Smooth muscle cell (in vitro differentiated cells): ENCODE measurements around the gene SAFB. TPM values are rescaled to one million over a fixed set of nuclear protein-coding genes. Genes with fewer than 3 reads are reported as not detected.

Experiments used
- DNase-seq: peaks from one replicate; lab custom pipeline; 2025; ENCODE audit not compliant: unreplicated experiment; lab: John Stamatoyannopoulos, UW
- H2AFZ ChIP-seq: fragments of 200-600 bp; sonication (generic); 2 replicates; pipeline ENCODE4 v1.6.0; 2016; ENCODE audit warnings: antibody characterized with exemption, low read depth, mild to moderate bottlenecking
- H3F3A ChIP-seq: fragments of 200-600 bp; sonication (generic); 2 replicates; pipeline ENCODE4 v1.6.0; 2017; ENCODE audit warnings: antibody characterized with exemption, low read depth
- H3K27ac ChIP-seq: fragments of 200-600 bp; sonication (generic); 2 replicates; pipeline ENCODE4 v1.5.1; 2016; ENCODE audit warnings: low read depth, mild to moderate bottlenecking
- H3K27me3 ChIP-seq: fragments of 200-600 bp; sonication (generic); 2 replicates; pipeline ENCODE4 v1.6.1; 2016; ENCODE audit warnings: low read depth, mild to moderate bottlenecking
- H3K36me3 ChIP-seq: fragments of 200-600 bp; sonication (generic); 2 replicates; pipeline ENCODE4 v1.5.1; 2016; ENCODE audit warnings: low read depth
- H3K4me1 ChIP-seq: fragments of 200-600 bp; sonication (generic); 2 replicates; pipeline ENCODE4 v1.5.1; 2016; ENCODE audit warnings: low read depth
- H3K4me2 ChIP-seq: fragments of 200-600 bp; sonication (generic); 2 replicates; pipeline ENCODE4 v1.6.0; 2016; ENCODE audit warnings: mild to moderate bottlenecking
- H3K4me3 ChIP-seq: fragments of 200-600 bp; sonication (generic); 2 replicates; pipeline ENCODE4 v1.5.1; 2016; ENCODE audit warnings: mild to moderate bottlenecking
- H3K79me2 ChIP-seq: fragments of 200-600 bp; sonication (generic); 2 replicates; pipeline ENCODE4 v1.6.0; 2016; ENCODE audit warnings: low read depth, mild to moderate bottlenecking
- H3K9ac ChIP-seq: fragments of 200-600 bp; sonication (generic); 2 replicates; pipeline ENCODE4 v1.6.0; 2016; ENCODE audit warnings: low read depth
- H3K9me3 ChIP-seq: fragments of 200-600 bp; sonication (generic); replicated peaks from 2 replicates; pipeline ENCODE4 v1.5.1; 2016; ENCODE audit warnings: low read depth
- H4K20me1 ChIP-seq: fragments of 200-600 bp; sonication (generic); 2 replicates; pipeline ENCODE4 v1.6.0; 2016; ENCODE audit warnings: low read depth
- WGBS: methylation state at CpG from one replicate; pipeline ENCODE4 v1.1.7; 2016; ENCODE audit warnings: low lambda C conversion rate; 5-methylcytosine and 5-hydroxymethylcytosine counted together
- polyA plus RNA-seq: library from polyadenylated mRNA; unstranded; fragments of >200 nt; fragmentation: Nextera tagmentation; extraction: Ambion mirVana; gene quantifications from 2 replicates; pipeline ENCODE4 v1.2.1, GENCODE V29; 2016
- total RNA-seq: library from RNA; depleted of rRNA; stranded (reverse); fragments of >200 nt; gene quantifications from 2 replicates; pipeline ENCODE4 v1.2.3, GENCODE V29; 2014
- TF ChIP-seq, protein P1 (sequence below): fragments of 200-600 bp; sonication (generic); IDR thresholded peaks from 2 replicates; pipeline ENCODE4 v1.5.1; 2017; ENCODE audit warnings: borderline replicate concordance, mild to moderate bottlenecking, antibody characterized with exemption; ENCODE audit not compliant: insufficient read depth, poor library complexity, severe bottlenecking

Gene SAFB
- total and polyA plus RNA-seq, 2 experiments from 2014 or later, result 22.8 to 74.3 TPM

DNA sequence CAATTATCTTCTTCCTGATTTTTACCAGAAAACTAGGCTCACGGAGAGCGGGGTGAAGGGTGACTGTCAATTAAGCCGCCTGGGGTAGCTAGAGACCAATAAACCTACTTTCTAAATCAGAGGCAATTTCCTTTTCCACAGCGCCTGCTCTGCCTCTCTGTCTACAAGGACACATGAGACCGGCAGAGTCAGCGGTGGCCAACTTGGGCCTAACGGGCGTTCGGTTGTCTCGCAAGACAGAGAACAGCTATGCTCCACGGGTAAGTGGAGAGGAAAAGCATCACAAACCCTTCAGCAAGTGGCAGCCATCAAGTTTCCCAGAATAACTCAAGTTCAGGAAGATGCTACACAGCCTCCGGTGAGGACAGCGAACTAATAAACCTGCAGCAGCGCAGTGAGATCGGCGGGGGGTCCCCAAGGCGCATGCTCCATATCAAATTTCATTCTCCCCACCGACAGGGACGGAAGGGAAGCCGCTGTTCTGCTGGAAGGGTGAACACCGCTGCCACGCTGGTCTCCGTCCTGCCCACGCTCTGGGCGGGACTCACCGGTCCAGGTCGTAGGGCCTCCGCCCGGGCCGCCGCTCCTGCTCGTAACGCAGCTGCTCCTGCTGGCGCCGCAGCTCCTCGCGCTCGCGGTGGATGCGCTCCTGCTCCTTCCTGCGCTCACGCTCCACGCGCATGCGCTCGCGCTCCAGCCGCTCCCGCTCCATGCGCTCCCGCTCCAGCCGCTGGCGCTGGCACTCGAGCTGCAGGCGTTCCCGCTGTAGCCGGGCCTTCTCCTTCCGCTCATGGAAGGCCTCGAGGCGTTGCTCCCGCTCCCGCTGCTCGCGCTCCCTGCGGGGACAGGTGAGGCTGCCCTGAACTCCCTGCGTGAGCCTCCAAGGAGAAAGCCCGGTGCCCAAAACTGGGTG is 29.3 kb upstream of the SAFB start:
- Histone ChIP-seq H3K9me3 (no peaks in the 10 kb centered on the region), H4K20me1 (peaks cover 7% of the 10 kb centered on the region), H3K36me3 (peaks cover 17% of the 10 kb centered on the region), H3K4me2 (no peak overlapping the region), H3K79me2 (no peaks in the 10 kb centered on the region), H3K4me1 (no peaks in the 10 kb centered on the region), H3K4me3 (no peak overlapping the region), H3K9ac (no peak overlapping the region), H3K27me3 (no peaks in the 10 kb centered on the region), H3K27ac (no peak overlapping the region), H2AFZ (no peak overlapping the region), H3F3A (no peaks in the 10 kb centered on the region)
- WGBS, result 98% methylated on average over 66 of the region's 67 CpGs
- no peak for DNase-seq
- TF ChIP-seq, protein P1, sequence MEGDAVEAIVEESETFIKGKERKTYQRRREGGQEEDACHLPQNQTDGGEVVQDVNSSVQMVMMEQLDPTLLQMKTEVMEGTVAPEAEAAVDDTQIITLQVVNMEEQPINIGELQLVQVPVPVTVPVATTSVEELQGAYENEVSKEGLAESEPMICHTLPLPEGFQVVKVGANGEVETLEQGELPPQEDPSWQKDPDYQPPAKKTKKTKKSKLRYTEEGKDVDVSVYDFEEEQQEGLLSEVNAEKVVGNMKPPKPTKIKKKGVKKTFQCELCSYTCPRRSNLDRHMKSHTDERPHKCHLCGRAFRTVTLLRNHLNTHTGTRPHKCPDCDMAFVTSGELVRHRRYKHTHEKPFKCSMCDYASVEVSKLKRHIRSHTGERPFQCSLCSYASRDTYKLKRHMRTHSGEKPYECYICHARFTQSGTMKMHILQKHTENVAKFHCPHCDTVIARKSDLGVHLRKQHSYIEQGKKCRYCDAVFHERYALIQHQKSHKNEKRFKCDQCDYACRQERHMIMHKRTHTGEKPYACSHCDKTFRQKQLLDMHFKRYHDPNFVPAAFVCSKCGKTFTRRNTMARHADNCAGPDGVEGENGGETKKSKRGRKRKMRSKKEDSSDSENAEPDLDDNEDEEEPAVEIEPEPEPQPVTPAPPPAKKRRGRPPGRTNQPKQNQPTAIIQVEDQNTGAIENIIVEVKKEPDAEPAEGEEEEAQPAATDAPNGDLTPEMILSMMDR, result no peak

DNA sequence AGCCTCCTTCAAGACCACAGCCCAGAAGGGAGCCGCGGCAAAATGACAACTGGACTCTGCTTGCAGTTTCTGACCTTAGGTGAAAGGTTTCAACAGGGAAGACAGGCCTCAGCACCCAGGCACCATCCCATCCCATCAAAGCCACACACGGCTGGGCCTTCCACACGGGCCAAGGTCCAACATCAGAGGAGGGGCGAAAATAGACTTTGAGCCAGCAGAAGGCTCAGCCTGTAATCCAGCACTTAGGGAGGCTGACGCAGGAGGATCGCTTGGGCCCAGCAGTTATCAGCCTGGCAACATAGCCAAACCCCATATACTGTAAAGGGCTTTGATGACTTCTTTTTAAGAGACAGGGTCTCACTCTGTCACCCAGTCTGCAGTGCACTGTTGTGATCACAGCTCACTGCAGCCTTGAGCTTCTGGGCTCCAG is 28.3 kb upstream of the SAFB start:
- TF ChIP-seq, protein P1, result no peak
- peaks cover 20% of the 10 kb centered on the region for H3K36me3 ChIP-seq
- WGBS, result 98% methylated on average over 7 of the region's 7 CpGs

DNA sequence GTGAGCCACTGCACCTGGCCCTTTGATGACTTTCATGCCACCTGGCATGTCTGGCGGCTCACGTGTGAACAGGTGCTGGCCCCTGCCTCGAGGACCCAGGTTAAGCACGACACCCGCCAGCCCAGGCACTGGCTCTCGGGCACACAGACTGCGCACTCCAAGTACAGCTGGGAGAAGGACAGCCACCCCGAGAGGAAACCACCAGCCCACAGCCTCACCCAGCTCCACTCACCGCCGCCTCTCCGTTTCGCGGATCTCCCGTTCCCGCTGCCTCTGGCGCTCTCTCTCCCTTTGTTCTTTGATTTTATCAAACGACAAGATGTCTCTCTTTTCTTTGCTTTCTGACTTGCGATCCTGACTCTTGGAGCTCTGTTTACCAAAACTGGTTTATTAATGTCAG is 27.8 kb upstream of the SAFB start:
- 96% methylated on average over 12 of the region's 18 CpGs for WGBS

More for the DNA sequence above, 28.3 kb upstream of the SAFB start:
- Histone ChIP-seq H3K4me2 (no peak overlapping the region), H3K9ac (no peak overlapping the region), H3F3A (no peaks in the 10 kb centered on the region), H3K4me3 (no peak overlapping the region), H3K79me2 (no peaks in the 10 kb centered on the region), H3K4me1 (no peaks in the 10 kb centered on the region), H3K27me3 (no peaks in the 10 kb centered on the region), H4K20me1 (peaks cover 6% of the 10 kb centered on the region), H3K27ac (no peak overlapping the region), H2AFZ (no peak overlapping the region), H3K9me3 (no peaks in the 10 kb centered on the region)
- DNase-seq, result no peak

More for the DNA sequence above, 27.8 kb upstream of the SAFB start:
- no peak overlapping the region for H3K4me2 ChIP-seq
- H3K27me3 ChIP-seq, result no peaks in the 10 kb centered on the region
- H4K20me1 ChIP-seq, result peaks cover under 1% of the 10 kb centered on the region
- H3F3A ChIP-seq, result no peaks in the 10 kb centered on the region
- H3K4me3 ChIP-seq, result no peak overlapping the region
- peaks cover 22% of the 10 kb centered on the region for H3K36me3 ChIP-seq
- H2AFZ ChIP-seq, result no peak overlapping the region
- no peaks in the 10 kb centered on the region for H3K9me3 ChIP-seq
- TF ChIP-seq, protein P1, result no peak
- H3K9ac ChIP-seq, result no peak overlapping the region
- H3K27ac ChIP-seq, result no peak overlapping the region
- DNase-seq, result no peak
- no peaks in the 10 kb centered on the region for H3K4me1 ChIP-seq
- H3K79me2 ChIP-seq, result no peaks in the 10 kb centered on the region
